Mucosa of descending colon (tissue), 3 donors: ENCODE data around the gene ZDHHC3. TPM values are rescaled to one million over a fixed set of nuclear protein-coding genes. Genes with fewer than 3 reads are reported as not detected.

Experiments used
- ATAC-seq: fragments of 200-7000 bp; cut with Tn5 transposase; one replicate; pipeline ENCODE4 v1.9.1; 2020; ENCODE audit warnings: mild to moderate bottlenecking, moderate library complexity
- DNase-seq, 3 donors: peaks; one replicate each; pipeline ENCODE4 v3.0.0-alpha.2; 2020
- H3K36me3 ChIP-seq: fragments of 200-600 bp; one replicate; pipeline ENCODE4 v1.8.0; 2021; ENCODE audit warnings: low read depth, mild to moderate bottlenecking
- H3K4me1 ChIP-seq: fragments of 200-600 bp; one replicate; pipeline ENCODE4 v1.8.0; 2021; ENCODE audit warnings: low read depth, mild to moderate bottlenecking
- H3K4me3 ChIP-seq: fragments of 200-600 bp; one replicate; pipeline ENCODE4 v1.8.0; 2021; ENCODE audit warnings: mild to moderate bottlenecking
- H3K9me3 ChIP-seq: fragments of 200-600 bp; one replicate; pipeline ENCODE4 v1.8.0; 2021; ENCODE audit warnings: mild to moderate bottlenecking
- CTCF ChIP-seq: fragments of 200-600 bp; IDR thresholded peaks from one replicate; pipeline ENCODE4 v1.8.0; 2022; ENCODE audit warnings: antibody characterized with exemption, mild to moderate bottlenecking
- intact Hi-C, 2 donors: fragments of 100-400 bp; cut with DNase I in 1 of 2; cut with micrococcal nuclease in 1 of 2; formaldehyde crosslinking; loops; one replicate each; pipeline versions ENCODE4 v1.11.0 to v1.11.1; 2022; cut with DNase I, micrococcal nuclease
- total RNA-seq, 3 donors: library from RNA; stranded (reverse); fragmentation: NEBNext Ultra II Directional in 2 of 3; extraction: Animal tissue kit (Norgen Biotek cat#: 25700) in 2 of 3; gene quantifications; one replicate each; pipeline versions ENCODE4 v1.2.1 to v1.2.4, GENCODE V29; 2021 to 2023
- donor health status: DM: no; HTN: no; CAD: no; lungs with moderate emphysema.
- donor health status: DM: no; HTN: no; CAD: no.
- donor health status: DM: no; HTN: yes; CAD: no.

Gene ZDHHC3
- total RNA-seq, 3 donors from 2014 or later: 94.7 to 204 (median 143) TPM

GRCh38 chr3:44981751-44982150 is 5.8 kb upstream of the ZDHHC3 start:
- no peak for TF ChIP-seq CTCF
- DNase-seq: no peak
- Histone ChIP-seq H3K4me3 (no peak overlapping the region), H3K4me1 (peaks cover 8% of the 10 kb centered on the region), H3K36me3 (no peaks in the 10 kb centered on the region), H3K9me3 (no peaks in the 10 kb centered on the region)
- ATAC-seq: no peak
- intact Hi-C loops: no loop called here

DNA sequence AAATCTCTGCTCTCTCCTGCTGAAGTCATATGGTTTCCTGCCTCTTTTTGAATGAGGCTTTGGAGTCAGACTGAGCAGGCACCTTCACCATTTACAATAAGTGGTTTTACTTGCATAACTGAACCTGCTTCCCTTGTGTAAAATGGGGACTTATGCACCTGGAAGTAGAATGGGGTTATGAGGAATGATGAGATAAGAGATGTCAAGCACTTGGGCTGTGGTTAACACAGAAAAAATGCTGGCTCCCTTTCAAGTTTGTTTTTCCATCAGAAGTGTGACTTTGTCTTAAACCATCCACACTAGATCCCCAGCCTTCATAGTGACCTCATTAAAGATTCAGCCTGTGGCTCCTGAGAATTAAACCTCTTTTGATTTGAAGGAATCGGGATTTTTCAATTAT is 5.2 kb upstream of the ZDHHC3 start:
- intact Hi-C loops: no loop called here
- H3K4me1 ChIP-seq: peaks cover 8% of the 10 kb centered on the region
- no peaks in the 10 kb centered on the region for H3K36me3 ChIP-seq
- no peak for ATAC-seq
- H3K4me3 ChIP-seq: no peak overlapping the region
- no peaks in the 10 kb centered on the region for H3K9me3 ChIP-seq
- DNase-seq: no peak
- no peak for TF ChIP-seq CTCF

GRCh38 chr3:44974416-44974815 is 1.6 kb downstream of the ZDHHC3 start:
- H3K4me1 ChIP-seq: peaks cover 51% of the 10 kb centered on the region
- H3K9me3 ChIP-seq: no peaks in the 10 kb centered on the region
- no peak overlapping the region for H3K4me3 ChIP-seq
- no peak for TF ChIP-seq CTCF
- intact Hi-C loops: no loop called here
- DNase-seq (peak in 2 of 3 donors; percentile 50 to 79), ATAC-seq (peak; percentile 74)
- no peaks in the 10 kb centered on the region for H3K36me3 ChIP-seq

DNA sequence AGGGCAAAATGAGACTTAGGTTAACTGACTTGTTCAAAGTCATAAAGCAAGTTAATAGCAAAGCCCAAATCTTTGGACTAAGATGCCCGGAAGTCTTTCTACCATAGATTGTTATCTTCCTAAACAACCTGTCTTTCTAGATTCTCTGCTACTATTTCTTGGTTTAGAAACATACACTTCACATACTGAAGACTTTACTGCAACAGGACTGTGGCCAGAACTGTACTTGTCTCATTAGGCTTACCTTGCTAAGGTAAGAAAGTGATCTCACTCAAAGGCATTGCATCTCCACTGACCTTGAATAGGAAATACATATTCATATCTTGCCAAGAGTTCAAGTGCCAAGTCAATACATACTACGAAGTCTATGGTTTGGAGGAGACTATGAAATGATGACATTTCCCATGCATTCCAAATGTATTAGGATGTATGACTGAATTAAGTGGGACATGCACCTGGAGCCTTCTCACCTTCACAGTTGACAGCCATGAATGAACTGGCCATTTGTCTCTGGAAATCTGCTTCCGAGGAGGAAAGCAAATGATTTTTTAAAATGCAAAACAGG is 5.0 kb downstream of the ZDHHC3 start:
- ATAC-seq (peak; percentile 43), DNase-seq (peak in 1 of 3 donors; percentile 24)
- no peak for TF ChIP-seq CTCF
- intact Hi-C loops: no loop called here
- Histone ChIP-seq H3K4me1 (peaks cover 56% of the 10 kb centered on the region), H3K4me3 (peak overlapping the region; percentile 6), H3K9me3 (no peaks in the 10 kb centered on the region), H3K36me3 (no peaks in the 10 kb centered on the region)

DNA sequence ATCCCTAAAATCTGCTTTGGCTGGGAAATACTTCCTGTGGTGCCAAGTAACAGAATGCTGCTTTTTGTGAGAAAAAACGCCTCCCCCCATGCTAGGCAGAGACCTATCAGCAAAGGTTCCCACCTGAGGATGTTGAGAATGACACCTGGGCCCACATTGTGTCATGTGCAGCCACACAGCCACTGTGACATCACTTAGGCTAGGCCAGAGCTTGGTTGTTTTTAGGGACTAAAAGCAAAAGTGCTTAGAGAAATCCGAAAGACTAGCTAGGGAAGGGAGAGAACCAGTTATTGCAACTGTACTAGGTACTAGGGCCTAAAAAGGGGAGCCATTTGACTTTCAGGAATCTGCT is 6.2 kb downstream of the ZDHHC3 start:
- intact Hi-C loops: no loop called here
- no peaks in the 10 kb centered on the region for H3K9me3 ChIP-seq
- peaks cover 55% of the 10 kb centered on the region for H3K4me1 ChIP-seq
- DNase-seq (no peak), ATAC-seq (no peak)
- no peak overlapping the region for H3K4me3 ChIP-seq
- no peak for TF ChIP-seq CTCF
- no peaks in the 10 kb centered on the region for H3K36me3 ChIP-seq
